ENCODE measurements around the gene LILRA6. TPM values are rescaled to one million over a fixed set of nuclear protein-coding genes. Genes with fewer than 3 reads are reported as not detected.

LILRA6 gene
- total RNA-seq, 1 donor from 2014 or later, result not detected

- H2AFZ ChIP-seq (ENCODE audit: low read depth, low read length), result no peak overlapping the region
- no peak for DNase-seq (ENCODE audit: low read depth)
- H3K36me3 ChIP-seq (ENCODE audit: insufficient read depth, low read length), result no peaks in the 10 kb centered on the region
- no peaks in the 10 kb centered on the region for H3K4me1 ChIP-seq (ENCODE audit: insufficient read depth, low read length)
- Mint-ChIP-seq H3K4me3 (ENCODE audit: unreplicated experiment) (no peak overlapping the region), H3K36me3 (ENCODE audit: low read depth, unreplicated experiment) (no peaks in the 10 kb centered on the region), H3K27me3 (ENCODE audit: low read depth, unreplicated experiment) (peaks cover 41% of the 10 kb centered on the region), H3K4me1 (ENCODE audit: low read depth, unreplicated experiment) (no peaks in the 10 kb centered on the region), H3K27ac (ENCODE audit: unreplicated experiment) (no peak overlapping the region), H3K9me3 (ENCODE audit: unreplicated experiment) (peaks cover 3% of the 10 kb centered on the region)
- TF ChIP-seq CTCF (IDR thresholded peaks at IDR 0.05; ENCODE audit: insufficient read depth, low read depth, low read length) (no peak), EZH2 (IDR thresholded peaks at IDR 0.05; ENCODE audit: insufficient read depth, low read length) (no peak)
- no peaks in the 10 kb centered on the region for H3K27me3 ChIP-seq (ENCODE audit: insufficient read depth, low read length)
- no peak for FAIRE-seq
- no peak overlapping the region for H3K4me3 ChIP-seq (ENCODE audit: insufficient read depth, low read depth, low read length)
- no peaks in the 10 kb centered on the region for H3K9me3 ChIP-seq (ENCODE audit: insufficient read depth, low read depth, low read length)
- H3K27ac ChIP-seq (ENCODE audit: low read depth, low read length), result no peak overlapping the region
- H3K79me2 ChIP-seq (ENCODE audit: insufficient read depth, low read length), result no peaks in the 10 kb centered on the region
- no peak overlapping the region for H3K4me2 ChIP-seq (ENCODE audit: low read length)
- no peaks in the 10 kb centered on the region for H4K20me1 ChIP-seq (ENCODE audit: insufficient read depth, low read length)
- H3K9ac ChIP-seq (ENCODE audit: low read length), result no peak overlapping the region
Observed at GRCh38 chr19:54271106-54271505, 28.5 kb upstream of the LILRA6 start.

GRCh38 chr19:54268936-54269335 lies 26.3 kb upstream of the LILRA6 start:
- Histone ChIP-seq H3K27me3 (ENCODE audit: insufficient read depth, low read length) (no peaks in the 10 kb centered on the region), H3K79me2 (ENCODE audit: insufficient read depth, low read length) (no peaks in the 10 kb centered on the region), H3K9me3 (ENCODE audit: insufficient read depth, low read depth, low read length) (no peaks in the 10 kb centered on the region), H4K20me1 (ENCODE audit: insufficient read depth, low read length) (no peaks in the 10 kb centered on the region), H3K27ac (ENCODE audit: low read depth, low read length) (no peak overlapping the region), H3K4me2 (ENCODE audit: low read length) (no peak overlapping the region), H2AFZ (ENCODE audit: low read depth, low read length) (no peak overlapping the region), H3K9ac (ENCODE audit: low read length) (no peak overlapping the region), H3K4me3 (ENCODE audit: insufficient read depth, low read depth, low read length) (no peak overlapping the region), H3K36me3 (ENCODE audit: insufficient read depth, low read length) (no peaks in the 10 kb centered on the region), H3K4me1 (ENCODE audit: insufficient read depth, low read length) (no peaks in the 10 kb centered on the region)
- FAIRE-seq (no peak), DNase-seq (ENCODE audit: low read depth) (no peak)
- Mint-ChIP-seq H3K9me3 (ENCODE audit: unreplicated experiment) (peaks cover 3% of the 10 kb centered on the region), H3K4me1 (ENCODE audit: low read depth, unreplicated experiment) (no peaks in the 10 kb centered on the region), H3K36me3 (ENCODE audit: low read depth, unreplicated experiment) (no peaks in the 10 kb centered on the region), H3K27me3 (ENCODE audit: low read depth, unreplicated experiment) (peaks cover 38% of the 10 kb centered on the region), H3K27ac (ENCODE audit: unreplicated experiment) (no peak overlapping the region), H3K4me3 (ENCODE audit: unreplicated experiment) (no peak overlapping the region)
- no peak for TF ChIP-seq CTCF (IDR thresholded peaks at IDR 0.05; ENCODE audit: insufficient read depth, low read depth, low read length)
- no peak for TF ChIP-seq EZH2 (IDR thresholded peaks at IDR 0.05; ENCODE audit: insufficient read depth, low read length)

GRCh38 chr19:54266133-54266532 lies 23.5 kb upstream of the LILRA6 start:
- no peaks in the 10 kb centered on the region for H3K36me3 Mint-ChIP-seq (ENCODE audit: low read depth, unreplicated experiment)
- H3K9me3 Mint-ChIP-seq (ENCODE audit: unreplicated experiment), result peaks cover 3% of the 10 kb centered on the region
- no peak overlapping the region for H3K27ac Mint-ChIP-seq (ENCODE audit: unreplicated experiment)
- no peaks in the 10 kb centered on the region for H3K9me3 ChIP-seq (ENCODE audit: insufficient read depth, low read depth, low read length)
- H2AFZ ChIP-seq (ENCODE audit: low read depth, low read length), result no peak overlapping the region
- H3K9ac ChIP-seq (ENCODE audit: low read length), result no peak overlapping the region
- peak; percentile 59 for TF ChIP-seq CTCF (IDR thresholded peaks at IDR 0.05; ENCODE audit: insufficient read depth, low read depth, low read length)
- TF ChIP-seq EZH2 (IDR thresholded peaks at IDR 0.05; ENCODE audit: insufficient read depth, low read length), result no peak
- no peaks in the 10 kb centered on the region for H3K4me1 ChIP-seq (ENCODE audit: insufficient read depth, low read length)
- no peaks in the 10 kb centered on the region for H4K20me1 ChIP-seq (ENCODE audit: insufficient read depth, low read length)
- peaks cover 33% of the 10 kb centered on the region for H3K27me3 Mint-ChIP-seq (ENCODE audit: low read depth, unreplicated experiment)
- peak; percentile 30 for DNase-seq (ENCODE audit: low read depth)
- no peak overlapping the region for H3K4me3 ChIP-seq (ENCODE audit: insufficient read depth, low read depth, low read length)
- no peaks in the 10 kb centered on the region for H3K79me2 ChIP-seq (ENCODE audit: insufficient read depth, low read length)
- H3K36me3 ChIP-seq (ENCODE audit: insufficient read depth, low read length), result no peaks in the 10 kb centered on the region
- no peaks in the 10 kb centered on the region for H3K27me3 ChIP-seq (ENCODE audit: insufficient read depth, low read length)
- no peak overlapping the region for H3K4me2 ChIP-seq (ENCODE audit: low read length)
- peak; percentile 45 for FAIRE-seq
- H3K27ac ChIP-seq (ENCODE audit: low read depth, low read length), result no peak overlapping the region
- no peak overlapping the region for H3K4me3 Mint-ChIP-seq (ENCODE audit: unreplicated experiment)
- H3K4me1 Mint-ChIP-seq (ENCODE audit: low read depth, unreplicated experiment), result no peaks in the 10 kb centered on the region

Data from astrocyte (in vitro differentiated cells and primary cell).